Left forelimb (tissue), 1 donor: ENCODE data around the gene RIC8B.
"Not testable (repeated sequence)": the region's sequence is repeated elsewhere in the genome, so short reads cannot be mapped to it uniquely, and the experiment has no call there.

Source experiments
- DNase-seq: peaks from one replicate; pipeline ENCODE4 v3.0.0-alpha.2; 2018; ENCODE audit warnings: low spot score

Gene RIC8B

DNA sequence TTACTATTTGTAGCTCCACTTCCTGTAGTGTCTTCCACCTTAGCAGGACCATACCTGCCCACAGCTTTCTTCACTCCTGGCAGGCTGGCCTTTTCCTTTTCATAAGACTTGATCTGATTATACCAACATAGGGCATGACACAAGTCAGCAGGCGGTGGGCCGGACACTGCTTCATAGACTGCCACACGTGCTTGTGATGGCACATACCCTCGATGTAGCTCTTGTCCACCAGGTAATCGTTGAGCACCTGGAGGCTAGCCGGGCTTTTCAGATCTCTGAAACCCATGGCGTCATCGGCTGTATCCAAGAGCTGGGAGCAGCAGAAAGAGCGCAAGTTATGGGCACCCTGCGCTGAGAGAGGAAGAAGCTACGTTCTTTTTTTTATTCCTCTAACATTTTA is 127.6 kb downstream of the RIC8B start:
- no peak for DNase-seq

DNA sequence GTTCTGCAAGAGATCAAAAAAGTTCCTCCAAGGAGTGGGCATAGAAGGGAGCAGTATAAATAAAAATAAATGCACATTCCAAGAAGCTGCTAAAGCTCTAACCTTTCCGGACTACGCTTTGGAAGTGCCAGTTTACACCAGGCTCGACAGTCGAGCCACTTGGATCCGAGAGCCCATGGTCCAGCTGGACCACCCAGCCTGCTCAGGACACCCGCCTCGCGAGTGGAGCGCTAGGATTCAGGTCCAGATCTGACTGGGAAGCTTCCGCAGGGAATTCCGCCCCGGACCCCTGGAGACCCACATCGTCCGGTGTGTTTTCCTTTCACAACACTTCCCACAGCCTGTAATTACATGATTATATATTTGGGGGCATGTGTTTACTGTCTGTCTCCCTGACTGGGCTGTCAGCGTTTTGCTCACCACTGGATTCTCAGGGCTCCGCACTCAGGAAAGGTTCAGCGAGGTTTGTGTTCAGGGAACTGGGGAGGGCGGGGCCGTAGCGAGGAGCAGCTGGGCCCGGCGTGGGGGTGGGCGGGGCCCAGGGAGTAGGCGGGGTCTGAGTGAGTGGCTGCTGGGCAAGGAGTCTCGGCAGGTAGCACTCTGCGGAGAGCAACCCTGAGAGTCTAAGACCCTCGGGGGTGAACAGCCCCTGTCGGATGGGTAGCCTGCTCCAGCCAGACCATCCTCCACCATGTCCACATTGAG is 128.9 kb downstream of the RIC8B start:
- DNase-seq = peak; percentile 72

DNA sequence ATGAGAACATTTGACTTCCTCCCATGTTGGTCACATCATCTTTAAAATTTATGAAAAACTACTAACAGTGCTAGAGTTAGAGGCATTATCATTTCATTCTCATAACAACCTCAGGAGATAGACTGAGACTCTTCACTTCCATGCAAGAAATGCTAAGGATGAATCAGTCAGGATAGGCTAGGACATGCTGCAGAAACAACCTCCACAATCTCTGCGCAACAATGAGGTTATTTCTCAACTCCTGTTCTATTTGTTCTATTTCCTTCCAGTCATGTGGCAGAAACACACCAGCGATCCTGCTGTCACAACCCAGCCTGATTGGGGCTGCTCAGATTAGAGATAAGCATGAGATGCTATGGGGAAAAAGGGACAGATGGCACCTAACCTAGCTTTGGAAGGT is 132.2 kb downstream of the RIC8B start:
- no peak for DNase-seq

DNA sequence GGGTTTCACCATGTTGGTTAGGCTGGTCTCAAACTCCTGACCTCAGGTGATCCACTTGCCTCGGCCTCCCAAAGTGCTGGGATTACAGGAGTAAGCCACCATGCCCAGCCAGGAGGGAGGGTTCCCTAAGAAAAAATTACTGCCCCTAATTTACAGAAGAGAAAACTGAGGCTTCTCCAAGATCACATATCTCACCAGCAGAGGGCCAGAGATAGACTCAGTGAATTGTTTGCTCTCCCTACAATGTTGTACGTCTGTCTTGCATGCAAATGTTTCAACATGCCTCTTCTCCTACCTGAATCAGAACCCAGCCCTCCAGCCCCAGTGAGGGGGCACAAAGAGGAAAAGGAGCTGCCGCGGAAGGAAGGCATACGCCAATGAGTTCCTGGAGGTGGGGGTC is 132.9 kb downstream of the RIC8B start:
- no peak for DNase-seq

DNA sequence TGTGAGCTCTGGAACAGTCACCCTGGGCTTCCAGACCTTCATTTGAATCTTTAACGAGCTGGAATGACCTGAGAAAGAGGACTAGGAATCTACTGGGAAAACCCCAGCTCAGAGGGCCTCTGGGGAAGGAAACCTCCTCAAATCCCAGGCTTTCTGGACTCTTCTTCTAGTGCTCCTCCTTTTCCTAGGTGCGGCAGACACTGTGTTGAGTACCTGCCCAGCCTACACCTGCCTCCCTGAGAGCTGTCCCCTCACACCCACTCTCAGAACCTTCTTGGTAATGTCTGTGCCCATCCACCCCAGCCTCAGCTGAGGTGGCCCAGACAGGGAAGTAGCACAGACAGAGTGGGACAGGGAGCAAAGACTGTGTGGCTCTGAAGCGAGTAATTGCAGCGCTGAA is 133.4 kb downstream of the RIC8B start:
- DNase-seq = no peak

DNA sequence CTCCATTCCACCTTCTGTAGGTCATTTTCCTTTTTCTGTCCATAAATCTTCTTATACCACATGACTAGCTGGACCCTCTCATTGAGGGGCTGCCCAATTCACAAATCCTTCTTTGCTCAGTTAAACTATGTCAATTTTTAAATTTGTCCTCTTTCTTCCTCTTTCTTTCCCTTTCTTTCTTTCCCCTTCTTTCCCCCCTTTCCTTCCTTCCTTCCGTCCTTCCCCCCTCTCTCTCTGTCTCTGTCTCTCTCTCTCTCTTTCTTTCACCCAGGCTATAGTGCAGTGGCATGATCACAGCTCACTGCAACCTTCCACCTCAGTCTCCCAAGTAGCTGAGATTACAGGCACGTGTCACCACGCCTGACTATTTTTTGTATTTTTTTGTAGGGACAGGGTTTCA is 134.1 kb downstream of the RIC8B start:
- no peak for DNase-seq

DNA sequence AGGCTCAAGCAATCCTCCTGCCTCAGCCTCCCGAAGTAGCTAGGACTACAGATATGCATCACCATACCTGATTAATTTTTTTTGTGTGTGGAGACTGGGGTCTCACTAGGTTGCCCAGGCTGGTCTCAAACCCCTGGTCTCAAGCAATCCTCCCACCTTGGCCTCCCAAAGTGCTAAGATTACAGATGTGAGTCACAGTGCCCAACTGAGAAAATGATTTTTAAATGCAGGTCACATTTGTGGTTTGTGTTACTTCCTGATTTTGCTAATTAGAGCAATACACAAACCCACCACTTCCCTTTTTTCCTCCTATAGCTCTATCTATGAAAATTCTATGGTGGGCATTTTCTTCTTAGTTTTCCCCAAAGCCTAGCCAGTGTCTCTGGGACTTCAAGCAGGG is 135.7 kb downstream of the RIC8B start:
- no peak for DNase-seq

DNA sequence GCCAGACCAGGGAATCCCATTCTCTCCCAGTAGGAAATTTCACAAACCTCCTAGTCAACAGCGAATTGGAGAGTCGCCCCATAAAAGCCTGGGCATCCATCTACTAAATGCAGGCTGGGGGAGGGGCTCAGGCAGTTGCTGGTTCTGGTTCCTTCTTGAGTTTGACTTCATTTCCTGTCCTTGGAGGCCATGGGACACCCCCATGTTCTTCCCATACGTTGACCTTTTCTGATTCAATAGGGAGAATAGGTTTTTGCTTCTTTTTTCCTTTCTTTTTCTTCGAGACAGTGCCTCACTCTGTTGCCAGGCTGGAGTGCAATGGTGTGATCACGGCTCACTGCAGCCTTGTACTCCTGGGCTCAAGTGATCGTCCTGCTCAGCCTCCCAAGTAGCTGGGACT is 137.1 kb downstream of the RIC8B start:
- DNase-seq = no peak

DNA sequence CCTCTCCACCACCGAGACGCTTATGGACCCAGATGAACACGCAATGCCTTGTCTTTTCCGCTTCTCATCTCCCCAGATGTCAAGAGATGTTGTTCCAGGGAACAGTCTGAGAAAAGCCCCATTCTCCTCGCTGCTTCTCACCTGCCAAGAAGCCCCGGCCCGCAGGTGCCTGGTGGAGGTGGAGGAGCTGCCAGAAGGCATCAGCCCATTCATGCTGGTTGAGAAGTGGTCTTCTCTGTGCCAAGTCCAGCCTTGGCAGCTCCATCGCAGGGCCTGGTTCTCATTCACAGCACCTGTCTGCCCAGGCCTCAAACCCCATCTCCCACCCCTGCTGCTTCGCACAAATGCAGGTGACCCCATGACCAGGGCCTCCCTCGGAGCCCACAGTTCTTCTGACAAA is 139.0 kb downstream of the RIC8B start:
- DNase-seq = no peak

DNA sequence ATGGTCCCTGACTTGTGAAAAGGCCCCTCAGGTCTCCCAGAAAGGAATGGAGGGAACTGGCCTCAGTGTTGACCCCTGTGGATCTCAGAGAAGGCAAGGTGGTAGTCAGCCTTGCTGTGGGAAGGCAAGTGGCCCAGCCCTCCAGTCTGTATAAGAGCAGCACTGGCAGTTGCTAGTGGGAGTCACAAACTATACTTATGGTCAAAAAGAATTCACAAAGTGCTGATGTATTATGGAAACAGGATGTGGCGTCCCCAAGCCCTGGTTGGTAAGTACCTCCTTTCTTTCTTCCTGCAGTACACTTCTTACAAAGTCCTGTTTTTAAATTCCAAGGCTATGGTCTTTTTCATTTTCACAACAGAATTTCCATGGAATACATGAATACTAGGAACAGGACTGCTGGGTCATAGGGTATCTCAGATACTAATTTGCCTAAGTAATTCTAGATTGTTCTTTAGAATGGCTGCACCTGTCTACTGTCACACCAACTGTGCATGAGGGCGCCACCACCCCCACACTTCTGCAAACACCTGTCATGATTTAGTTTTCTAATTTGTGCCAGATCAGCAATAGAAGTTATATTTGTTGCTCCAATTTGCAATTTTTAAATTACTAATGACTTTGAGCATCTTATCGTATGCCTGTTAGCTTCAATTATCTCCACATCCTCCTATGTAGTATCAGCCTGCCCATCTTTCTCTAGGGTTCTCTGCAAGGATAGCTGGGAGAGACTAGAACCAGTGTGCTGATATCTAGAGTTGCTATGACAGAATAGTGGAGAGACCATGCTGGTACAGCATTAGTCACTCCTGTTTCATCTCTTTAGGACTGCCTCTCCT is 140.5 kb downstream of the RIC8B start:
- DNase-seq = no peak

DNA sequence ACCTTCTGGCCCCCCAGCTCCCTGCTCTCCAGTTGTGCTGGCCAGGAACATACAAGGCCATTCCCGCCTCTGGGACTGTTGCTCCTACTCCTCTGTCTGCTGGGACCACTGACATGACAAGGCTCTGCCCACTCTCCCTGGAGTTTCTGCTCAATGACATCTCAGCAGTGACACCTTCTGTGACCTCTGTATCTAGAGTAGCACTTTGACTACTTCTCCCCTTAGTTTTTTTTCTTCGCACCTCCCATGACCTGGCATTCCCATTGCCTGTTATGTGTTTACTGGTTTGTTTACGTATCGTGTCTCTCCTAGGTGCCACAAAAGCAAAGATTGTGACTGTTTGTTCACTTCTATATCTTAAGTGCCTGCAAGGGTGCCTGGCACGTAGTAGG is 141.1 kb downstream of the RIC8B start:
- no peak for DNase-seq

DNA sequence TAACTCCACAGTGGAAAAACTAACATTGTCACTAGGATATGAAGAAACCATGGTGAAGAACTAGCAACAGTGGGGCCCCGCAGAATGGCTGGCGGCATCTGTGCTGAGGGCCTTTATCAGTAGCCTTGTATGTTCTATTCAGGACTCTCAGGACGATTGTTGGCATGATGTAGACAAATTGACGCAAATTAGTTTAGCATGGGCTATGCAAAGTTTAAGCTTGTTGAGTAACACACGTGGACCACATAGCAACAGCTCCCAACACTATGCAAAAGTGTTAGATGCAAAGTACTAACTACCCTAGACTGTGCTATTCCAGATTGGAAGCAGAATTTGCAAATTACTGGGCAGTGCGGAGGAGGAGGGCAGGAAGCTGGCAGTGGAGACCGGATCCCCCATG is 143.0 kb downstream of the RIC8B start:
- DNase-seq = no peak

DNA sequence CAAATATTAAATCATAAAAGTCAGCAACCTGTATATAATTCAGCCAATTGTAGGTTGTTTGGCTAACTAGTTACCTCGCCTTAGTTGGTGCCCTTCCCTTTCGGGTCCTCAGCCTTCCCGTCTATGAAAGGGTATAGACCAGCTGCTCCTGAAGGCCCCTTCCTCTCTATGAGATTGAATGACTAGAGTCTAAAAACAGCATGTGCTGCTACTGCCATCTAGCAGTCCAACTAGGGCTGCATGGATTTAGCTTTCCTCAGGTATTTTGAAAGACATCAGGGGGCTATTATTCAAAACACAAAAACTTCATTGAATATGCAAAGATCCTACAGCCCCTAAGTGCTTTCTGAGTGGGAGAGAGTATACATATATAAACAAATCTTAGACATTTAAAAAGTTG is 144.3 kb downstream of the RIC8B start:
- no peak for DNase-seq

DNA sequence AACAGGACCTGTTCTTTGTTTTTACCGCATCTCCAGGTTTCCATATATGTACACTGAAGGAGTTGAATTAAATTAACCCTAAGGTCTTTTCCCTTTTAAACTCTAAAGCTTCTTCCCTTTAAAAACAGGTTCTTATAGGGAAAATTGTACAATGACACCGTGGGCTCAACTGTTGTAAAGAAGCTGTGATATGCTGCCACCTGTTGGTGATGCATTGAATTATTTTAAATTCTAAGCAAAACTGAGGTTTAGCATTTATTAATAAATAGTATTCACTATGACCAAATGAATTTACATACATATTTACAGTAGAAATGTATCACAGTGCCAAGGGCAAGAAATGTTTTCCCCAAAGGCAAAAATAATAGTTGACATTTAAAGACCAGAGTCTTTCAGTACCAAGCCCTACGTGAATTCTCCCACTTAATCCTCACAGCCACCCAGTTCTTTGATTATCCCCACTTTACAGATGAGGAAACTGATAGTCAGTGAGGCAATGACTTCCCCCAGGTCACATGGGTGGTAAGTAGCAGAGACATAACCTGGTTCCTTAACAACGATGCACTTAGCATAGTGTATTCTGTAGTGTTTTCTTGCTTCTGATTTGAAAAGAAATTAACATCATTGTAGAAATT is 145.5 kb downstream of the RIC8B start:
- DNase-seq = no peak

DNA sequence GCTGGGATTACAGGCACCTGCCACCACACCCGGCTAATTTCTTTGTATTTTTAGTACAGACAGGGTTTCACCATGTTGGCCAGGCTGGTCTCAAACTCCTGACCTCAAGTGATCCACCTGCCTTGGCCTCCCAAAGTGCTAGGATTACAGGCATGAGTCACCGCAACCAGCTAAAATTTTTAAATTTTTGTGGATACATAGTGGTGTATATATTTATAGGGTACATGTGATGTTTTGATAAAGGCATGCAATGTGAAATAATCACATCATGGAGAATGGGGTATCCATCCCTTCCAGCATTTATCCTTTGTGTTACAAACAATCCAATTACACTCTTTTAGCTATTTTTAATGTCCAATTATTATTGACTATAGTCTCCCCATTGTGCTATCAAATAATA is 147.5 kb downstream of the RIC8B start:
- DNase-seq = not testable (repeated sequence)

DNA sequence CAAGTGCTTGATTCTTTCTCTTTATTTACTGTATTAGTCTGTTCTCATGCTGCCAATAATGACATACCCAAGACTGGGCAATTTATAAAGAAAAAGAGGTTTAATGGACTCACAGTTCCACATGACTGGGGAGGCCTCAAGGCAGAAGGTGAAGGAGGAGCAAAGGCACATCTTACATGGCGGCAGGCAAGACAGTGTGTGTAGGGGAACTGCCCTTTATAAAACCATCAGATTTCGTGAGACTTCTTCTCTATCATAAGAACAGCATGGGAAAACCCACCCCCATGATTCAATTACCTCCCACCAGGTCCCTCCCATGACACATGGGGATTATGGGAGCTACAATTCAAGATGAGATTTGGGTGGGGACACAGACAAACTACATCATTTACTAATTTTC is 149.1 kb downstream of the RIC8B start:
- DNase-seq = not testable (repeated sequence)

DNA sequence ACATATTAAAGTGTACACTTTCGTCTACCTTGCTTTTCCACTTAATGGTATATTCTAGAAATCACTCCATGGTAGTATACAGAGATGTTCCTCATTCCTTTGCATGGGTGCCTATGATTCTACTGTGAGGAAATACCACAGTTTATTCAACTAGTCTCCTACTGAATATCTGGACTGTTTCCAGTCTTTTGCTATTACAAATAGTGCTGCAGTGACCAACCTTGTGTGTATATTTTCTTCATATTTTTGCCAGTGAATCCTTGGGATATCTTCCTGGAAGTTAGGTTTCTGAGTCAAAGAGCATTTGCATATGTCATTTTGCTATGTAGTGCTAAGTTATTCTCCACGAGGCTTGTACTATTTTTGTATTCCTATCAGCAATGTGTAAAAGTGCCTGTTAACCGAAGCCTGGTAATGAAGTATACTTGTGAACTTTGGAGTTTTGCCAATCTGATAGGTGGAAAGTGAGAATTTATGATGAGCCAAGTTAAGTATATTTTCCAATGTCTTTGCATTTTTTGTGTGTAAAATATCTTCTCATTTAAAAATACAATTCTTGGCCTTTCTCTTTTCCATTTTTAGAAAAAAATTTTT is 149.9 kb downstream of the RIC8B start:
- no peak for DNase-seq

DNA sequence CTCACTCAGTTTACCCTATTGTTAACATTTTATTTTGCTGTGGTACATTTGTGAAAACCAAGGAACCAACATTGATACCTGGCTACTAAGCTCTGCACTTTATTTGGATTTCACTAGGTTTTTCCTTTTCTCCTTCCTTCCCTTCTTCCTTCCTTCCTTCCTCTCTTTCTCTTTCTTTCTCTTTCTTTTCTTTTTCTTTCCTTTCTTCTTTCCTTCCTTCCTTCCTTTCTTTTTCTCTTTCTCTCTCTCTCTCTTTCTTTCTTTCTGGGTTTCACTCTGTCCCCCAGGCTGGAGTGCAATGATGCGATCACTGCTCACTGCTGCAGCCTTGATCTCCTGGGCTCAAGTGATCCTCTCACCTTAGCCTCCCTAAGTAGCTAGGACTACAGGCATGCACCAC is 152.2 kb downstream of the RIC8B start:
- no peak for DNase-seq

DNA sequence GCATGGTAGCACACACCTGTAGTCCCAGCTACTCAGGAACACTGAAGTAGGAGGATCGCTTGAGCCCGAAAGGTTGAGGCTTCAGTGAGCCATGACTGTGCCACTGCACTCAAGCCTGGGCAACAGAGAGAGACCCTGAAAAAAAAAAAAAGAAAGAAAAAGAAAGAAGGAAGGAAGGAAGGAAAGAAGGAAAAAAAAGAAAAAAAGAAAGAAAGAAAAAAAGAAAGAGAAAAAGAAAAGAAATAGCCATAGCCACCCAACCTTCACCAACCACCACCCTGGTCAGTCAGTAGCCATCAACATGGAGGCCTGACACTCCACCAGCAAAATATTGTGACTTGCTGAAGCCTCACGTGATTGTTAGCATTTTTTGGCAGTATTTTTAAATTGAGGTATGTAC is 159.8 kb downstream of the RIC8B start:
- no peak for DNase-seq
